HCT116 (cell line): ENCODE data around the gene CELF4. TPM values are rescaled to one million over a fixed set of nuclear protein-coding genes. Genes with fewer than 3 reads are reported as not detected.

Experiments
- ATAC-seq: fragments of 200-7000 bp; cut with Tn5 transposase; 2 replicates; pipeline ENCODE4 v1.9.1; 2020; ENCODE audit warnings: mild to moderate bottlenecking, moderate library complexity
- BruUV-seq: library from RNA; stranded (reverse); fragments of 400-500 nt; replicated peaks from 2 replicates; lab custom pipeline; 2021; lab: Mats Ljungman, UMichigan
- CTCF ChIA-PET: fragments of 300-600 bp; sonication (Branson Sonifier 250); formaldehyde crosslinking; loops from one replicate; lab custom pipeline; 2021; ENCODE audit warnings: antibody characterized with exemption; lab: Charles Lee
- POLR2A ChIA-PET: fragments of 300-600, 350-600 bp; sonication (Branson Sonifier 250); formaldehyde crosslinking; loops from one replicate; lab custom pipeline; 2021; ENCODE audit warnings: antibody characterized with exemption; lab: Charles Lee
- RAD21 ChIA-PET, 2 experiments: fragments of 300-600 bp; sonication (Branson Sonifier 250); formaldehyde crosslinking; loops; one replicate each; lab custom pipeline; 2023; ENCODE audit warnings: low total read pairs in 2 of 2; ENCODE audit not compliant: uncharacterized antibody in 2 of 2, unreplicated experiment in 2 of 2, low non-redundant PET in 1 of 2; lab: Charles Lee
- DNase-seq: peaks from one replicate; pipeline ENCODE4 v3.0.0-alpha.2; 2010; ENCODE audit warnings: low read depth, low spot score
- H2AFZ ChIP-seq: fragments of 200-600 bp; shearing (Covaris generic), sonication (generic); 2 replicates; pipeline ENCODE4 v1.6.1; 2017; ENCODE audit warnings: low read depth, mixed run types, mixed read lengths, antibody characterized with exemption, low read length; ENCODE audit not compliant: poor library complexity, severe bottlenecking
- H3K27ac ChIP-seq: 2 replicates; pipeline ENCODE4 v1.5.1; 2012; ENCODE audit warnings: low read depth, low read length
- H3K27me3 ChIP-seq: fragments of 200-600 bp; sonication (generic); 2 replicates; pipeline ENCODE4 v1.6.1; 2016; ENCODE audit warnings: mixed run types, low read length, mixed read lengths; ENCODE audit not compliant: insufficient read depth
- H3K36me3 ChIP-seq, 2 experiments: fragments of 200-500 bp in 1 of 2; fragments of 200-600 bp in 1 of 2; sonication (Bioruptor generic) in 1 of 2; sonication (generic) in 1 of 2; 2 replicates each; pipeline versions ENCODE4 v1.5.1 to v1.6.1; 2014 to 2016; ENCODE audit warnings: low read length in 2 of 2, inconsistent platforms in 1 of 2, mixed read lengths in 1 of 2, mixed run types in 1 of 2; ENCODE audit not compliant: insufficient read depth in 2 of 2, control insufficient read depth in 1 of 2
- H3K4me1 ChIP-seq, 2 experiments: fragments of 200-600 bp in 1 of 2; sonication (generic) in 1 of 2; 2 replicates each; pipeline versions ENCODE4 v1.5.1 to v1.6.1; 2012 to 2017; ENCODE audit warnings: low read length in 2 of 2, inconsistent platforms in 1 of 2, mild to moderate bottlenecking in 1 of 2, mixed read lengths in 1 of 2, mixed run types in 1 of 2, moderate library complexity in 1 of 2; ENCODE audit not compliant: insufficient read depth in 2 of 2, control insufficient read depth in 1 of 2
- H3K4me2 ChIP-seq: fragments of 200-600 bp; sonication (generic); 2 replicates; pipeline ENCODE4 v1.6.1; 2017; ENCODE audit warnings: mixed run types, low read length, mixed read lengths
- H3K4me3 ChIP-seq, 2 experiments: fragments of 200-600 bp in 1 of 2; sonication (generic) in 1 of 2; replicated peaks in 1 of 2; 2 replicates each; pipeline ENCODE4 v1.5.1; 2011 to 2016; ENCODE audit warnings: low read length in 2 of 2, control low read depth in 1 of 2, low read depth in 1 of 2, mild to moderate bottlenecking in 1 of 2, mixed read lengths in 1 of 2, mixed run types in 1 of 2
- H3K79me2 ChIP-seq: fragments of 200-600 bp; sonication (generic); 2 replicates; pipeline ENCODE4 v1.6.1; 2017; ENCODE audit warnings: mild to moderate bottlenecking, mixed run types, low read length, moderate library complexity, mixed read lengths; ENCODE audit not compliant: insufficient read depth
- H3K9ac ChIP-seq: fragments of 200-600 bp; sonication (generic); 2 replicates; pipeline ENCODE4 v1.6.1; 2016; ENCODE audit warnings: low read length, mixed read lengths
- H3K9me2 ChIP-seq: fragments of 200-600 bp; sonication (generic), shearing (Covaris generic); 2 replicates; pipeline ENCODE4 v1.6.1; 2017; ENCODE audit warnings: mixed run types, mild to moderate bottlenecking, moderate library complexity; ENCODE audit not compliant: insufficient read depth
- H3K9me3 ChIP-seq, 2 experiments: fragments of 200-500 bp in 1 of 2; fragments of 200-600 bp in 1 of 2; sonication (Bioruptor generic) in 1 of 2; sonication (generic) in 1 of 2; 2 replicates each; pipeline ENCODE4 v1.6.1; 2014 to 2017; ENCODE audit warnings: low read length in 2 of 2, mixed read lengths in 2 of 2, inconsistent platforms in 1 of 2, low read depth in 1 of 2, mild to moderate bottlenecking in 1 of 2, mixed run types in 1 of 2, moderate library complexity in 1 of 2; ENCODE audit not compliant: control insufficient read depth in 1 of 2, insufficient read depth in 1 of 2
- H4K20me1 ChIP-seq: fragments of 200-600 bp; sonication (generic), shearing (Covaris generic); 2 replicates; pipeline ENCODE4 v1.6.1; 2017; ENCODE audit warnings: mixed run types, mild to moderate bottlenecking, moderate library complexity; ENCODE audit not compliant: insufficient read depth
- ATF3 ChIP-seq: IDR thresholded peaks from 2 replicates; pipeline ENCODE4 v1.6.1; 2012
- CEBPB ChIP-seq: IDR thresholded peaks from 2 replicates; pipeline ENCODE4 v1.6.1; 2012; ENCODE audit warnings: low read depth
- CTCF ChIP-seq, 3 experiments: fragments of 200-600 bp in 1 of 3; sonication (generic) in 1 of 3; IDR thresholded peaks in 2 of 3; conservative IDR thresholded peaks in 1 of 3; 2 replicates each; pipeline ENCODE4 v1.5.1; 2012 to 2017; ENCODE audit warnings: low read depth in 2 of 3, low read length in 2 of 3, antibody characterized with exemption in 1 of 3, borderline replicate concordance in 1 of 3, control low read depth in 1 of 3, mild to moderate bottlenecking in 1 of 3, mixed read lengths in 1 of 3, mixed run types in 1 of 3, moderate library complexity in 1 of 3; ENCODE audit not compliant: insufficient read depth in 1 of 3
- EGR1 ChIP-seq: IDR thresholded peaks from 2 replicates; pipeline ENCODE4 v1.6.1; 2012; ENCODE audit warnings: low read depth
- EZH2 ChIP-seq: fragments of 200-600 bp; sonication (generic); IDR thresholded peaks from 2 replicates; pipeline ENCODE4 v1.6.1; 2017; ENCODE audit warnings: antibody characterized with exemption, mixed run types
- EZH2phosphoT487 ChIP-seq: fragments of 200-600 bp; IDR thresholded peaks from 2 replicates; pipeline ENCODE4 v1.6.1; 2018; ENCODE audit warnings: antibody characterized with exemption, borderline replicate concordance
- FOSL1 ChIP-seq: IDR thresholded peaks from 2 replicates; pipeline ENCODE4 v1.6.1; 2012; ENCODE audit warnings: low read depth
- POLR2A ChIP-seq: IDR thresholded peaks from 2 replicates; pipeline ENCODE4 v1.7.0; 2011; ENCODE audit warnings: borderline replicate concordance; ENCODE audit not compliant: insufficient read depth, insufficient read length; ENCODE audit errors: extremely low read depth
- POLR2AphosphoS5 ChIP-seq: IDR thresholded peaks from 2 replicates; pipeline ENCODE4 v1.6.1; 2011; ENCODE audit warnings: mild to moderate bottlenecking, low read depth, low read length, moderate library complexity
- RAD21 ChIP-seq: IDR thresholded peaks from 2 replicates; pipeline ENCODE4 v1.6.1; 2012; ENCODE audit warnings: low read depth, mild to moderate bottlenecking
- REST ChIP-seq: IDR thresholded peaks from 2 replicates; pipeline ENCODE4 v1.6.1; 2012; ENCODE audit warnings: low read depth
- SIN3A ChIP-seq: IDR thresholded peaks from 2 replicates; pipeline ENCODE4 v1.6.1; 2012; ENCODE audit warnings: low read depth
- SRF ChIP-seq: IDR thresholded peaks from 2 replicates; pipeline ENCODE4 v1.6.1; 2012; ENCODE audit warnings: low read depth
- TCF7L2 ChIP-seq: IDR thresholded peaks from 2 replicates; pipeline ENCODE4 v1.7.0; 2011; ENCODE audit warnings: borderline replicate concordance, inconsistent platforms; ENCODE audit not compliant: insufficient read depth, insufficient read length; ENCODE audit errors: extremely low read depth
- YY1 ChIP-seq: IDR thresholded peaks from 2 replicates; pipeline ENCODE4 v1.6.1; 2011; ENCODE audit warnings: low read length, low read depth, moderate library complexity, mild to moderate bottlenecking; ENCODE audit not compliant: insufficient replicate concordance; ENCODE audit errors: extremely low read depth
- ZNF274 ChIP-seq: fragments of 200-500 bp; sonication (Bioruptor generic); IDR thresholded peaks from 2 replicates; pipeline ENCODE4 v1.6.1; 2014; ENCODE audit warnings: mild to moderate bottlenecking, low read depth, low read length, inconsistent platforms
- intact Hi-C: fragments of 100-400 bp; cut with micrococcal nuclease; formaldehyde crosslinking; loops from 2 replicates; pipeline ENCODE4 v1.10.0; 2022
- total RNA-seq: library from RNA; stranded (reverse); gene quantifications from one replicate; pipeline ENCODE4 v1.2.1, GENCODE V29; 2021; ENCODE audit not compliant: unreplicated experiment

CELF4 gene
- total RNA-seq, 1 experiment from 2014 or later = not detected

GRCh38 chr18:37548679-37549289, 16.8 kb downstream of the CELF4 start (continued):
- no peak for TF ChIP-seq REST
- TF ChIP-seq, all 23 proteins: peak for 0

- ATAC-seq (no peak), DNase-seq (no peak)
- RAD21 ChIA-PET = no interaction called here
- TF ChIP-seq EGR1 = no peak
- no peak for TF ChIP-seq YY1
- no peak for TF ChIP-seq SRF
- no peak for TF ChIP-seq EZH2phosphoT487
- no peak for TF ChIP-seq ZNF274
- no peak for TF ChIP-seq POLR2AphosphoS5
- TF ChIP-seq POLR2A = no peak
- TF ChIP-seq EZH2 = no peak
- TF ChIP-seq ATF3 = no peak
- no peak for TF ChIP-seq TCF7L2
- no peak for TF ChIP-seq SIN3A
- no peak for TF ChIP-seq CEBPB
- TF ChIP-seq CTCF (IDR thresholded peaks at IDR 0.05 in 2 of 3, conservative IDR thresholded peaks at IDR 0.05 in 1 of 3; ENCODE audit: borderline replicate concordance in 1 of 3, insufficient read depth in 1 of 3, low read depth in 2 of 3, low read length in 2 of 3) = no peak
- TF ChIP-seq RAD21 = no peak
- no peak for TF ChIP-seq FOSL1
- Histone ChIP-seq H2AFZ (no peak overlapping the region), H3K36me3 (no peaks in the 10 kb centered on the region), H3K9me3 (no peaks in the 10 kb centered on the region), H3K27me3 (peaks cover 29% of the 10 kb centered on the region; the same call in 1 of the 2 replicates), H3K4me3 (no peak overlapping the region), H3K4me2 (no peak overlapping the region), H3K4me1 (no peaks in the 10 kb centered on the region), H3K27ac (no peak overlapping the region), H3K79me2 (no peaks in the 10 kb centered on the region), H3K9me2 (no peaks in the 10 kb centered on the region), H4K20me1 (no peaks in the 10 kb centered on the region), H3K9ac (no peak overlapping the region)
- CTCF ChIA-PET = no interaction called here
- intact Hi-C loops = no loop called here
- BruUV-seq = no TSS peak
- POLR2A ChIA-PET = no interaction called here
Measured at GRCh38 chr18:37547196-37547827, 18.3 kb downstream of the CELF4 start.
